Measurements from ENCODE around the gene CACNB4.
"Not testable (repeated sequence)": the region's sequence is repeated elsewhere in the genome, so short reads cannot be mapped to it uniquely, and the experiment has no call there.

CACNB4 gene

DNA sequence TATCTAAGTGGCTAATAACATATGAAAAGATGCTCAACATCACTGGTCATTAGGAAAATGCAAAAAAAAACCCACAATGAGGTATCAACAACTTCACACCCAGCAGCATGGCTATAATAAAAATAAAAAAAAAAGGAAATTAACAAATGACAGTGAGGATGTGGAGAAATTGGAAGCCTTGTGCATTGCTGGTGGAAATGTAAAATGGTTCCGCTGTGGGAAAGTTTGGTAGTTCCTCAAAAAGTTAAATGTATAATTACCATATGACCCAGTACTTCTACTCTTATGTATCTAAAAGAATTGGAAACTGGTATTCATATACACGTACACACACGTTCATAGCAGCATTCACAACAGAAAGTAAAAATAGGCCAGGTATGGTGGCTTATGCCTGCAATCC is 15.5 kb upstream of the CACNB4 start:
- Histone ChIP-seq H3K27ac (ENCODE audit: low read depth, low read length) (no peak overlapping the region), H3K4me2 (ENCODE audit: low read length) (no peak overlapping the region), H3K18ac (ENCODE audit: low read length) (no peak overlapping the region), H3K79me2 (ENCODE audit: control insufficient read depth, insufficient read depth, low read length, poor library complexity) (no peaks in the 10 kb centered on the region), H4K8ac (ENCODE audit: low read depth, low read length) (no peak overlapping the region), H4K91ac (ENCODE audit: low read depth, low read length) (no peak overlapping the region), H3K9me3 (ENCODE audit: insufficient read depth, low read depth, low read length) (no peaks in the 10 kb centered on the region), H2BK12ac (ENCODE audit: low read length) (no peak overlapping the region), H2AK5ac (ENCODE audit: low read length) (no peak overlapping the region), H3K23ac (ENCODE audit: low read length) (no peak overlapping the region), H3K4me1 (ENCODE audit: control insufficient read depth in 1 of 2, insufficient read depth in 2 of 2, low read length in 2 of 2) (no peaks in the 10 kb centered on the region), H3K79me1 (ENCODE audit: low read length) (no peaks in the 10 kb centered on the region), H3K4ac (ENCODE audit: low read depth, low read length) (no peak overlapping the region), H4K12ac (ENCODE audit: low read depth, low read length) (no peak overlapping the region), H3K27me3 (ENCODE audit: insufficient read depth, low read length) (no peaks in the 10 kb centered on the region), H3K36me3 (ENCODE audit: control insufficient read depth in 1 of 2, insufficient read depth in 2 of 2, low read length in 2 of 2) (no peaks in the 10 kb centered on the region), H3K9ac (ENCODE audit: low read length) (no peak overlapping the region), H2AFZ (ENCODE audit: insufficient read depth, low read length, poor library complexity) (no peak overlapping the region), H3K14ac (ENCODE audit: low read length) (no peak overlapping the region), H2BK120ac (ENCODE audit: insufficient read depth, low read length, poor library complexity) (no peak overlapping the region), H2BK5ac (ENCODE audit: low read depth, low read length, poor library complexity) (no peak overlapping the region), H3K4me3 (ENCODE audit: low read depth, low read length) (no peak overlapping the region)
- WGBS (ENCODE audit: extremely low coverage, insufficient coverage, insufficient read length): no CpG with 5 or more reads among the region's 3 CpGs
- no peak for DNase-seq

DNA sequence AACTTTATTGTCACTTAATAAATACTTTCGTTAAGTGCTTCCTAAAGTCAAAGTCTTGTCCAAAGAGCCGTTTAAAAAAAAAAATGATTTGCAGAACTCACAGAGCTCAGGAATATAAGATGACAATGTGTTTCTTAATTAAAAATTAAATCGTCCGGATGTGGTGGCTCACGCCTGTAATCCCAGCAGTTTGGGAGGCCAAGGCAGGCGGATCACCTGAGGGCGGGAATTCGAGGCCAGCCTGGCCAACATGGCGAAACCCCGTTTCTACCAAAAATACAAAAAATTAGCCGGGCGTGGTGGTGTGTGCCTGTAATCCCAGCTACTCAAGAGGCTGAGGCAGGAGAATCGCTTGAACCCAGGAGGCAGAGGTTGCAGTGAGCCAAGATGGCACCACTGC is 8.3 kb upstream of the CACNB4 start:
- H3K4me3 ChIP-seq (ENCODE audit: low read depth, low read length); H3K27me3 ChIP-seq (ENCODE audit: insufficient read depth, low read length); H3K9me3 ChIP-seq (ENCODE audit: insufficient read depth, low read depth, low read length); H2BK120ac ChIP-seq (ENCODE audit: insufficient read depth, low read length, poor library complexity); H3K36me3 ChIP-seq (ENCODE audit: control insufficient read depth in 1 of 2, insufficient read depth in 2 of 2, low read length in 2 of 2); H4K91ac ChIP-seq (ENCODE audit: low read depth, low read length); H2BK12ac ChIP-seq (ENCODE audit: low read length); DNase-seq; H3K79me1 ChIP-seq (ENCODE audit: low read length); H3K9ac ChIP-seq (ENCODE audit: low read length); H2AFZ ChIP-seq (ENCODE audit: insufficient read depth, low read length, poor library complexity); H3K18ac ChIP-seq (ENCODE audit: low read length); H3K4ac ChIP-seq (ENCODE audit: low read depth, low read length); H3K27ac ChIP-seq (ENCODE audit: low read depth, low read length); H3K23ac ChIP-seq (ENCODE audit: low read length); H3K14ac ChIP-seq (ENCODE audit: low read length); H4K12ac ChIP-seq (ENCODE audit: low read depth, low read length); H3K4me1 ChIP-seq (ENCODE audit: control insufficient read depth in 1 of 2, insufficient read depth in 2 of 2, low read length in 2 of 2); H2AK5ac ChIP-seq (ENCODE audit: low read length); H2BK5ac ChIP-seq (ENCODE audit: low read depth, low read length, poor library complexity); H3K4me2 ChIP-seq (ENCODE audit: low read length); H3K79me2 ChIP-seq (ENCODE audit: control insufficient read depth, insufficient read depth, low read length, poor library complexity); H4K8ac ChIP-seq (ENCODE audit: low read depth, low read length): not testable (repeated sequence)
- no CpG with 5 or more reads among the region's 13 CpGs for WGBS (ENCODE audit: extremely low coverage, insufficient coverage, insufficient read length)

DNA sequence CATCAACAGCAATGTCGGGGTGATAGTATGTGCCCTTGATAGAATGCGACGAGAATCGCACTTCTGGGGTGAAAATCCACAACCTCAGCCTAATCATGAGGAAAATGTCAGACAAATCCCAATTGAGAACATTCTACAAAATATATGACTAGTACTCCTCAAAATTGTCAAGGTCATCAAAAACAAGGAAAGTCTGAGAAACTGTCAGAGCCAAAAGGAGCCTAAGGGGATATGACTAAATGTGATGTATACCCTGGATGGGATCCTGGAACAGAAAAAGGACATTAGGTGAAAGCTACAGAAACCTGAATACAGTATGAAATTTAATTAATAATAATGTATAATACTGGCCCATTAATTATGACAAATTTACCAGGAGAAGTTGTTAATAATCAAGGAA is 7.6 kb upstream of the CACNB4 start:
- no peak overlapping the region for H3K4ac ChIP-seq (ENCODE audit: low read depth, low read length)
- no peak for DNase-seq
- H3K18ac ChIP-seq (ENCODE audit: low read length): no peak overlapping the region
- no peaks in the 10 kb centered on the region for H3K36me3 ChIP-seq (ENCODE audit: control insufficient read depth in 1 of 2, insufficient read depth in 2 of 2, low read length in 2 of 2)
- no peaks in the 10 kb centered on the region for H3K79me2 ChIP-seq (ENCODE audit: control insufficient read depth, insufficient read depth, low read length, poor library complexity)
- H3K4me1 ChIP-seq (ENCODE audit: control insufficient read depth in 1 of 2, insufficient read depth in 2 of 2, low read length in 2 of 2): no peaks in the 10 kb centered on the region
- H3K14ac ChIP-seq (ENCODE audit: low read length): no peak overlapping the region
- no CpG with 5 or more reads among the region's 4 CpGs for WGBS (ENCODE audit: extremely low coverage, insufficient coverage, insufficient read length)
- no peak overlapping the region for H4K91ac ChIP-seq (ENCODE audit: low read depth, low read length)
- H2AK5ac ChIP-seq (ENCODE audit: low read length): no peak overlapping the region
- H2AFZ ChIP-seq (ENCODE audit: insufficient read depth, low read length, poor library complexity): no peak overlapping the region
- H3K9me3 ChIP-seq (ENCODE audit: insufficient read depth, low read depth, low read length): no peaks in the 10 kb centered on the region
- H3K9ac ChIP-seq (ENCODE audit: low read length): no peak overlapping the region
- no peak overlapping the region for H4K12ac ChIP-seq (ENCODE audit: low read depth, low read length)
- no peak overlapping the region for H2BK12ac ChIP-seq (ENCODE audit: low read length)
- H3K27me3 ChIP-seq (ENCODE audit: insufficient read depth, low read length): no peaks in the 10 kb centered on the region
- no peak overlapping the region for H3K4me2 ChIP-seq (ENCODE audit: low read length)
- no peaks in the 10 kb centered on the region for H3K79me1 ChIP-seq (ENCODE audit: low read length)
- no peak overlapping the region for H2BK120ac ChIP-seq (ENCODE audit: insufficient read depth, low read length, poor library complexity)
- H3K4me3 ChIP-seq (ENCODE audit: low read depth, low read length): no peak overlapping the region
- H4K8ac ChIP-seq (ENCODE audit: low read depth, low read length): no peak overlapping the region
- H3K23ac ChIP-seq (ENCODE audit: low read length): no peak overlapping the region
- no peak overlapping the region for H3K27ac ChIP-seq (ENCODE audit: low read depth, low read length)
- H2BK5ac ChIP-seq (ENCODE audit: low read depth, low read length, poor library complexity): no peak overlapping the region

DNA sequence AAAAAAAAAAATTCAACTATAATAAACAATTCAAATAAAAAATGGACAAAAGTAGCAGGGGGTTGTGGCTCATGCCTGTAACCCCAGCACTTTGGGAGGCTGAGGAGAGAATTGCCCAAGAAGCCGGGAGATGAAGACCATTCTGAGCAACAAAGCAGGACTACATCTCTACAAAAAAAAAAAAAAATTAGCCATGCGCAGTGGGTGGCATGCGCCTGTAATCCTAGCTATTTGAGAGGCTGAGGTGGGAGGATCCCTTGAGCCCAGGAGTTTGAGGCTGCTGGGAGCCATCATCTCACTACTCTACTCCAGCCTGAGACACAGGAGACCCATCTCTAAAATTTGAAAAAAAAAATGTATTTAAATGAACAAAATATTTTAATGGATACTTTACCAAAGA is 4.4 kb upstream of the CACNB4 start:
- no peaks in the 10 kb centered on the region for H3K36me3 ChIP-seq (ENCODE audit: control insufficient read depth in 1 of 2, insufficient read depth in 2 of 2, low read length in 2 of 2)
- peaks cover 17% of the 10 kb centered on the region for H3K27me3 ChIP-seq (ENCODE audit: insufficient read depth, low read length)
- no peaks in the 10 kb centered on the region for H3K79me1 ChIP-seq (ENCODE audit: low read length)
- H3K4me1 ChIP-seq (ENCODE audit: control insufficient read depth in 1 of 2, insufficient read depth in 2 of 2, low read length in 2 of 2): peaks cover 5 to 8% of the 10 kb centered on the region in 2 experiments
- peaks cover 3% of the 10 kb centered on the region for H3K9me3 ChIP-seq (ENCODE audit: insufficient read depth, low read depth, low read length)
- H4K91ac ChIP-seq (ENCODE audit: low read depth, low read length): no peak overlapping the region
- H2BK5ac ChIP-seq (ENCODE audit: low read depth, low read length, poor library complexity): no peak overlapping the region
- H2BK120ac ChIP-seq (ENCODE audit: insufficient read depth, low read length, poor library complexity): no peak overlapping the region
- H3K14ac ChIP-seq (ENCODE audit: low read length): no peak overlapping the region
- no peaks in the 10 kb centered on the region for H3K79me2 ChIP-seq (ENCODE audit: control insufficient read depth, insufficient read depth, low read length, poor library complexity)
- WGBS (ENCODE audit: extremely low coverage, insufficient coverage, insufficient read length): no CpG with 5 or more reads among the region's 3 CpGs
- no peak overlapping the region for H3K4ac ChIP-seq (ENCODE audit: low read depth, low read length)
- H3K23ac ChIP-seq (ENCODE audit: low read length): no peak overlapping the region
- no peak overlapping the region for H4K12ac ChIP-seq (ENCODE audit: low read depth, low read length)
- no peak overlapping the region for H2AFZ ChIP-seq (ENCODE audit: insufficient read depth, low read length, poor library complexity)
- no peak overlapping the region for H3K18ac ChIP-seq (ENCODE audit: low read length)
- H3K9ac ChIP-seq (ENCODE audit: low read length): no peak overlapping the region
- no peak overlapping the region for H3K27ac ChIP-seq (ENCODE audit: low read depth, low read length)
- H2BK12ac ChIP-seq (ENCODE audit: low read length): no peak overlapping the region
- no peak overlapping the region for H3K4me3 ChIP-seq (ENCODE audit: low read depth, low read length)
- H4K8ac ChIP-seq (ENCODE audit: low read depth, low read length): no peak overlapping the region
- no peak overlapping the region for H2AK5ac ChIP-seq (ENCODE audit: low read length)
- peak; percentile 54 to 61 for DNase-seq
- no peak overlapping the region for H3K4me2 ChIP-seq (ENCODE audit: low read length)
